Measurements from ENCODE around the gene MANSC4. TPM values are rescaled to one million over a fixed set of nuclear protein-coding genes. Genes with fewer than 3 reads are reported as not detected.

MANSC4 gene
- total RNA-seq, 4 donors from 2014 or later = not detected

- peaks cover 18% of the 10 kb centered on the region in 2 donors for H3K4me1 ChIP-seq
- no peaks in the 10 kb centered on the region for H3K27me3 ChIP-seq
- peak overlapping the region; percentile 85 to 90 (median 88) for H3K27ac ChIP-seq
- WGBS, 2 donors = 5 to 12% methylated on average over 11 to 19 of the region's 27 CpGs
- TF ChIP-seq POLR2A (IDR thresholded peaks at IDR 0.05) (peak in 1 of 2 donors; percentile 14), CTCF (IDR thresholded peaks at IDR 0.05) (no peak)
- H3K36me3 ChIP-seq = no peaks in the 10 kb centered on the region
- H3K4me3 ChIP-seq (replicated peaks in 1 of 3) = peak overlapping the region; percentile 9 to 87 (median 70)
- no peaks in the 10 kb centered on the region for H3K9me3 ChIP-seq
- intact Hi-C loops (cut with DNase I) = no loop called here
- DNase-seq = peak; percentile 72 to 73
These were observed 774 bp upstream of the MANSC4 start for GRCh38 chr12:27780612-27781408.

- WGBS, 2 donors = 5 to 7% methylated on average over 20 to 34 of the region's 36 CpGs
- Histone ChIP-seq H3K4me1 (peaks cover 18% of the 10 kb centered on the region in 2 donors), H3K27me3 (no peaks in the 10 kb centered on the region), H3K4me3 (replicated peaks in 1 of 3) (peak overlapping the region; percentile 9 to 87 (median 70)), H3K9me3 (no peaks in the 10 kb centered on the region), H3K27ac (peak overlapping the region; percentile 85 to 90 (median 88)), H3K36me3 (no peaks in the 10 kb centered on the region)
- no peak for TF ChIP-seq CTCF (IDR thresholded peaks at IDR 0.05)
- no peak for TF ChIP-seq POLR2A (IDR thresholded peaks at IDR 0.05)
- peak; percentile 3 to 14 for DNase-seq
- intact Hi-C loops (cut with DNase I) = no loop called here
These were observed 568 bp downstream of the MANSC4 start for GRCh38 chr12:27779416-27779919.

- intact Hi-C loops (cut with DNase I) = no loop called here
- WGBS, 2 donors = 66 to 77% methylated on average over 1 of the region's 1 CpG
- Histone ChIP-seq H3K27me3 (no peaks in the 10 kb centered on the region), H3K4me1 (peaks cover 18% of the 10 kb centered on the region in 2 donors), H3K9me3 (no peaks in the 10 kb centered on the region), H3K4me3 (replicated peaks in 1 of 3) (no peak overlapping the region), H3K27ac (no peak overlapping the region), H3K36me3 (no peaks in the 10 kb centered on the region)
- no peak for DNase-seq
- no peak for TF ChIP-seq CTCF (IDR thresholded peaks at IDR 0.05)
- no peak for TF ChIP-seq POLR2A (IDR thresholded peaks at IDR 0.05)
These were observed 1.8 kb downstream of the MANSC4 start for GRCh38 chr12:27778206-27778605.

GRCh38 chr12:27777141-27777540 is 2.9 kb downstream of the MANSC4 start:
- Histone ChIP-seq H3K27me3 (no peaks in the 10 kb centered on the region), H3K4me3 (replicated peaks in 1 of 3) (no peak overlapping the region), H3K4me1 (peaks cover 14 to 17% of the 10 kb centered on the region in 2 donors), H3K9me3 (no peaks in the 10 kb centered on the region), H3K27ac (no peak overlapping the region), H3K36me3 (no peaks in the 10 kb centered on the region)
- intact Hi-C loops (cut with DNase I) = no loop called here
- no peak for DNase-seq
- TF ChIP-seq POLR2A (IDR thresholded peaks at IDR 0.05) = no peak
- TF ChIP-seq CTCF (IDR thresholded peaks at IDR 0.05) = no peak
- 81 to 88% methylated on average over 5 of the region's 5 CpGs for WGBS, 2 donors

All from thyroid gland (tissue), 4 donors.